GM23338 (cell line): ENCODE measurements around the gene PTP4A2.

Experiments used
- CREB1 ChIP-seq: fragments of 250-450 bp; sonication (Bioruptor Pico); IDR thresholded peaks from 2 replicates; pipeline ENCODE4 v1.5.0; 2020; ENCODE audit warnings: low read depth, mild to moderate bottlenecking, moderate library complexity
- EZH2 ChIP-seq: fragments of 200-600 bp; sonication (generic); IDR thresholded peaks from one replicate; pipeline ENCODE4 v1.8.0; 2017; ENCODE audit warnings: antibody characterized with exemption, mild to moderate bottlenecking, low read depth; ENCODE audit not compliant: unreplicated experiment
- EZH2phosphoT487 ChIP-seq: fragments of 200-600 bp; sonication (generic); IDR thresholded peaks from one replicate; pipeline ENCODE4 v1.8.1; 2018; ENCODE audit warnings: antibody characterized with exemption; ENCODE audit not compliant: unreplicated experiment
- NANOG ChIP-seq: IDR thresholded peaks from 2 replicates; pipeline ENCODE4 v1.6.1; 2016; ENCODE audit warnings: antibody characterized with exemption, borderline replicate concordance
- POLR2AphosphoS5 ChIP-seq: IDR thresholded peaks from 2 replicates; pipeline ENCODE4 v1.6.1; 2016; ENCODE audit warnings: antibody characterized with exemption, low read depth
- TF ChIP-seq, protein P1 (sequence below), 2 experiments: fragments of 200-600 bp in 1 of 2; sonication (generic) in 1 of 2; conservative IDR thresholded peaks; 2 replicates each; pipeline versions ENCODE4 v1.5.1 to v1.6.1; 2016 to 2017; ENCODE audit warnings: antibody characterized with exemption in 2 of 2, low read depth in 2 of 2, mild to moderate bottlenecking in 2 of 2, moderate library complexity in 1 of 2
- TF ChIP-seq, protein P2 (sequence below): fragments of 250-450 bp; sonication (Bioruptor Pico); IDR thresholded peaks from 2 replicates; pipeline ENCODE4 v1.5.0; 2020; ENCODE audit warnings: mild to moderate bottlenecking, moderate library complexity

DNA sequence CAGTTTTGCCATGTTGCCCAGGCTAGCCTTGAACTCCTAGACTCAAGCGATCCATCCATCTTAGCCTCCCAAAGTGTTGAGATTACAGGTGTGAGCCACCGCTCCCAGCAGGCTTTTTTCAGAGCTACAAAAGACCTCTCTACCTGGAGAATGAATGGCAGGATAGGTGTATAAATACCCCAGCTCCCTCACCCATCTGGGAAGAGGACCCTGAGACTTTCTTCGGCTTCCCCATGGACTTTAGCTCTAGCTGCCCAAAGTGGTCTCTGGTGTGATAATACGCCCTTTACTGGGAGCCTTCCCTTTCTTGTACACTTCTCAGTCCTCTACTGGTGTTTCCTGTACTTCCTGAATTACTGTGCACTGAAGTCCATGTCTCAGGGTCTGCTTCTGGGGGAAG, 60.6 kb downstream of the PTP4A2 start:
- TF ChIP-seq, protein P1, sequence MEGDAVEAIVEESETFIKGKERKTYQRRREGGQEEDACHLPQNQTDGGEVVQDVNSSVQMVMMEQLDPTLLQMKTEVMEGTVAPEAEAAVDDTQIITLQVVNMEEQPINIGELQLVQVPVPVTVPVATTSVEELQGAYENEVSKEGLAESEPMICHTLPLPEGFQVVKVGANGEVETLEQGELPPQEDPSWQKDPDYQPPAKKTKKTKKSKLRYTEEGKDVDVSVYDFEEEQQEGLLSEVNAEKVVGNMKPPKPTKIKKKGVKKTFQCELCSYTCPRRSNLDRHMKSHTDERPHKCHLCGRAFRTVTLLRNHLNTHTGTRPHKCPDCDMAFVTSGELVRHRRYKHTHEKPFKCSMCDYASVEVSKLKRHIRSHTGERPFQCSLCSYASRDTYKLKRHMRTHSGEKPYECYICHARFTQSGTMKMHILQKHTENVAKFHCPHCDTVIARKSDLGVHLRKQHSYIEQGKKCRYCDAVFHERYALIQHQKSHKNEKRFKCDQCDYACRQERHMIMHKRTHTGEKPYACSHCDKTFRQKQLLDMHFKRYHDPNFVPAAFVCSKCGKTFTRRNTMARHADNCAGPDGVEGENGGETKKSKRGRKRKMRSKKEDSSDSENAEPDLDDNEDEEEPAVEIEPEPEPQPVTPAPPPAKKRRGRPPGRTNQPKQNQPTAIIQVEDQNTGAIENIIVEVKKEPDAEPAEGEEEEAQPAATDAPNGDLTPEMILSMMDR (conservative IDR thresholded peaks at IDR 0.05; ENCODE audit: low read depth in 2 of 2) = no peak
- TF ChIP-seq, protein P2, sequence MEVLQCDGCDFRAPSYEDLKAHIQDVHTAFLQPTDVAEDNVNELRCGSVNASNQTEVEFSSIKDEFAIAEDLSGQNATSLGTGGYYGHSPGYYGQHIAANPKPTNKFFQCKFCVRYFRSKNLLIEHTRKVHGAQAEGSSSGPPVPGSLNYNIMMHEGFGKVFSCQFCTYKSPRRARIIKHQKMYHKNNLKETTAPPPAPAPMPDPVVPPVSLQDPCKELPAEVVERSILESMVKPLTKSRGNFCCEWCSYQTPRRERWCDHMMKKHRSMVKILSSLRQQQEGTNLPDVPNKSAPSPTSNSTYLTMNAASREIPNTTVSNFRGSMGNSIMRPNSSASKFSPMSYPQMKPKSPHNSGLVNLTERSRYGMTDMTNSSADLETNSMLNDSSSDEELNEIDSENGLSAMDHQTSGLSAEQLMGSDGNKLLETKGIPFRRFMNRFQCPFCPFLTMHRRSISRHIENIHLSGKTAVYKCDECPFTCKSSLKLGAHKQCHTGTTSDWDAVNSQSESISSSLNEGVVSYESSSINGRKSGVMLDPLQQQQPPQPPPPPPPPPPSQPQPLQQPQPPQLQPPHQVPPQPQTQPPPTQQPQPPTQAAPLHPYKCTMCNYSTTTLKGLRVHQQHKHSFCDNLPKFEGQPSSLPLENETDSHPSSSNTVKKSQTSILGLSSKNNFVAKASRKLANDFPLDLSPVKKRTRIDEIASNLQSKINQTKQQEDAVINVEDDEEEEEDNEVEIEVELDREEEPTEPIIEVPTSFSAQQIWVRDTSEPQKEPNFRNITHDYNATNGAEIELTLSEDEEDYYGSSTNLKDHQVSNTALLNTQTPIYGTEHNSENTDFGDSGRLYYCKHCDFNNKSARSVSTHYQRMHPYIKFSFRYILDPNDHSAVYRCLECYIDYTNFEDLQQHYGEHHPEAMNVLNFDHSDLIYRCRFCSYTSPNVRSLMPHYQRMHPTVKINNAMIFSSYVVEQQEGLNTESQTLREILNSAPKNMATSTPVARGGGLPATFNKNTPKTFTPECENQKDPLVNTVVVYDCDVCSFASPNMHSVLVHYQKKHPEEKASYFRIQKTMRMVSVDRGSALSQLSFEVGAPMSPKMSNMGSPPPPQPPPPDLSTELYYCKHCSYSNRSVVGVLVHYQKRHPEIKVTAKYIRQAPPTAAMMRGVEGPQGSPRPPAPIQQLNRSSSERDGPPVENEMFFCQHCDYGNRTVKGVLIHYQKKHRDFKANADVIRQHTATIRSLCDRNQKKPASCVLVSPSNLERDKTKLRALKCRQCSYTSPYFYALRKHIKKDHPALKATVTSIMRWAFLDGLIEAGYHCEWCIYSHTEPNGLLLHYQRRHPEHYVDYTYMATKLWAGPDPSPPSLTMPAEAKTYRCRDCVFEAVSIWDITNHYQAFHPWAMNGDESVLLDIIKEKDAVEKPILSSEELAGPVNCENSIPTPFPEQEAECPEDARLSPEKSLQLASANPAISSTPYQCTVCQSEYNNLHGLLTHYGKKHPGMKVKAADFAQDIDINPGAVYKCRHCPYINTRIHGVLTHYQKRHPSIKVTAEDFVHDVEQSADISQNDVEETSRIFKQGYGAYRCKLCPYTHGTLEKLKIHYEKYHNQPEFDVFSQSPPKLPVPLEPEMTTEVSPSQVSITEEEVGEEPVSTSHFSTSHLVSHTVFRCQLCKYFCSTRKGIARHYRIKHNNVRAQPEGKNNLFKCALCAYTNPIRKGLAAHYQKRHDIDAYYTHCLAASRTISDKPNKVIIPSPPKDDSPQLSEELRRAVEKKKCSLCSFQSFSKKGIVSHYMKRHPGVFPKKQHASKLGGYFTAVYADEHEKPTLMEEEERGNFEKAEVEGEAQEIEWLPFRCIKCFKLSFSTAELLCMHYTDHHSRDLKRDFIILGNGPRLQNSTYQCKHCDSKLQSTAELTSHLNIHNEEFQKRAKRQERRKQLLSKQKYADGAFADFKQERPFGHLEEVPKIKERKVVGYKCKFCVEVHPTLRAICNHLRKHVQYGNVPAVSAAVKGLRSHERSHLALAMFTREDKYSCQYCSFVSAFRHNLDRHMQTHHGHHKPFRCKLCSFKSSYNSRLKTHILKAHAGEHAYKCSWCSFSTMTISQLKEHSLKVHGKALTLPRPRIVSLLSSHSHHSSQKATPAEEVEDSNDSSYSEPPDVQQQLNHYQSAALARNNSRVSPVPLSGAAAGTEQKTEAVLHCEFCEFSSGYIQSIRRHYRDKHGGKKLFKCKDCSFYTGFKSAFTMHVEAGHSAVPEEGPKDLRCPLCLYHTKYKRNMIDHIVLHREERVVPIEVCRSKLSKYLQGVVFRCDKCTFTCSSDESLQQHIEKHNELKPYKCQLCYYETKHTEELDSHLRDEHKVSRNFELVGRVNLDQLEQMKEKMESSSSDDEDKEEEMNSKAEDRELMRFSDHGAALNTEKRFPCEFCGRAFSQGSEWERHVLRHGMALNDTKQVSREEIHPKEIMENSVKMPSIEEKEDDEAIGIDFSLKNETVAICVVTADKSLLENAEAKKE = no peak
- TF ChIP-seq POLR2AphosphoS5 (no peak), CREB1 (CRISPR knock-in tag) (no peak), EZH2 (no peak), EZH2phosphoT487 (no peak), NANOG (no peak)
